GM19023 (cell line): ENCODE results near the gene AQP6.

Source experiments
- ATAC-seq: cut with Tn5 transposase; IDR thresholded peaks from one replicate; pipeline ENCODE4 v1.9.1; 2021; ENCODE audit warnings: mild to moderate bottlenecking, moderate library complexity; ENCODE audit not compliant: unreplicated experiment

Gene AQP6, protein sequence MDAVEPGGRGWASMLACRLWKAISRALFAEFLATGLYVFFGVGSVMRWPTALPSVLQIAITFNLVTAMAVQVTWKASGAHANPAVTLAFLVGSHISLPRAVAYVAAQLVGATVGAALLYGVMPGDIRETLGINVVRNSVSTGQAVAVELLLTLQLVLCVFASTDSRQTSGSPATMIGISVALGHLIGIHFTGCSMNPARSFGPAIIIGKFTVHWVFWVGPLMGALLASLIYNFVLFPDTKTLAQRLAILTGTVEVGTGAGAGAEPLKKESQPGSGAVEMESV

DNA sequence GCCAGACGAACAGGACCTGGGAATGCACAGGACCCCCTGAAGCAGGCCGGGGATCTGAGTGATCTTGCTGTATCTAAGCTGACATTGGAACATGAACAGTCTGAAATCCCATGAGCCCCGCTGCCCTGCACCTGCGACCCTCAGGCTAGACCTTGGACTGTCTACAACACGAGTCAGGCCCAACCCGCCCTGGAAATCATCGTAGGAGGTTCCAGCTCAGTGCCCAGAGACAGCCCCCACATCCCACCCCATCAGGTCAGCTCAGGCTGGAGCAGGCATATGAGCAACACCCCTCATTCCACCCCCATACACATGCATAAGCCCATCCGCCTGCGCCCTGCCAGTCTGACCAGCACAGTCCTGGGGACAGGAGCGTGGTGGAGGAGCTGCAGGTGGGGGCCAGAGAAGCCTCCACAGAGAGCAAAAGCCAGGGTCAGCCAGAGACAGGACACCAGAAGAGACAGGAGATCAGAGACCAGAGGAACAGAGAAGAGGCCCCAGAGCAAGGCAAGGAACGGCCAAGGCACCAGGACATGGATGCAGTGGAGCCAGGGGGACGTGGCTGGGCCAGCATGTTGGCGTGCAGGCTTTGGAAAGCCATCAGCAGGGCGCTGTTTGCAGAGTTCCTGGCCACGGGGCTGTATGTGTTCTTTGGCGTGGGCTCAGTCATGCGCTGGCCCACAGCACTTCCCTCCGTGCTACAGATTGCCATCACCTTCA, at the start of gene AQP6:
AQP6 (plus strand) TSS at position 307 of the 720 bp plus-strand sequence; CDS start at position 534, 227 bp downstream.
- no peak for ATAC-seq

DNA sequence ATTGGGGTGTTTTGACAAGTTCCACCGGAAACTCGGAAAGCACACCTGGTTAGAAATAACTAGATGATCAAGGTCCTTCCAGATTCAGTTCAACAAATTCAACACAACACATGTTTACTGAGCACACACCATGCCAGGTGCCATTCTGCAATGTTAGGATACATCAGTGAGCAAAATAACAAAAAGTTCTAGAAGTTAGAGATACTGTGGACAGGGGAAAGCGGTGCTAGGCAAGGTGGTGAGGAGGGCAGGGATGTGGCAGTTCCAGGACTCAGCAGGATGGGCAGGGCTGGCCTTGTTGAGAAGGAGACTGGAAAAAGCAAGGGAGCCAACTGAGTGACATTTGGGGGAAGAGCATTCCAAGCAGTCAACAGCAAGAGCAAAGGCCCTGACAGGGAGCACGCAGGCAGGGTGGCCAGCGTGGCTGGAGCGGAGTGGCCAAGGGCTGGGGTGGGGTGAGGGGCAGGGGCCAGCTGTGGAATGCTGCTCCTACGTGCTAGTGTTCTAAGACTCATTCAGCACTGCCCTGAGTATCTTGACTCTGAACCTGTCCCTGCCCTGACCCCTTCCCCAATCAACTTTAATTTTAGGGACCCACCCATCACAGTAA, 49.6 kb upstream of the AQP6 start:
- no peak for ATAC-seq

DNA sequence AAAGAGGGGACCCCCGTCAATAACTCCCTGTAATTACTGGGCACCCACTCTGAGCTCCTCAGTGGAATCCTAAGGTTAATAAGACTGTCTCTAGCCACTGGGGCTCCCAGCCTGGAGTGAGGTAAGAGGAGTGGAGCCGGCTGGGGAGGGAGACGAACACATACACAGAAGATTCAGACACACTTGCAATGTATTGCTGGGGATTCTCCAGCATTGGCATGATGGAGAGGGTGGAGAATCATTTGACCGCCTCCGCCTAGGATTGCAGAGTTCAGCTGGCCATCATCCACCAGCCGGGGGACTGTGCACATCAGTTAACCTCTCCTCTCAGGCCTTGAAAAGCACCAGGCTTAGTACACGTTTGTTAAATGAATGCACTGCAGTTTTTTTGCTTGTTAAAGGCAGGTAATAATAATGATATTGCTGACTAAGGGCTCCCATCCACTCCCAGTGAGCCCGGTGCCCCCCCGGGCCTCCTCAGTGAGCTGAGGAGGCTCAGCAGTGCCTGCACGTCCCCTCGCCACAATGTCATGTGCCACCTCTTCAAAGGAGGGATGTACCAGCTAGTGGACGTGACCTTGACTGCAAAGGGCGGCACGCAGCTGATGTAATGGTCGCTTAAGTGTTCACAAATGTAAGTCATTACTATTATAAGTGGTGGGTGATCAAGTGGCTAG, 48.7 kb upstream of the AQP6 start:
- no peak for ATAC-seq

DNA sequence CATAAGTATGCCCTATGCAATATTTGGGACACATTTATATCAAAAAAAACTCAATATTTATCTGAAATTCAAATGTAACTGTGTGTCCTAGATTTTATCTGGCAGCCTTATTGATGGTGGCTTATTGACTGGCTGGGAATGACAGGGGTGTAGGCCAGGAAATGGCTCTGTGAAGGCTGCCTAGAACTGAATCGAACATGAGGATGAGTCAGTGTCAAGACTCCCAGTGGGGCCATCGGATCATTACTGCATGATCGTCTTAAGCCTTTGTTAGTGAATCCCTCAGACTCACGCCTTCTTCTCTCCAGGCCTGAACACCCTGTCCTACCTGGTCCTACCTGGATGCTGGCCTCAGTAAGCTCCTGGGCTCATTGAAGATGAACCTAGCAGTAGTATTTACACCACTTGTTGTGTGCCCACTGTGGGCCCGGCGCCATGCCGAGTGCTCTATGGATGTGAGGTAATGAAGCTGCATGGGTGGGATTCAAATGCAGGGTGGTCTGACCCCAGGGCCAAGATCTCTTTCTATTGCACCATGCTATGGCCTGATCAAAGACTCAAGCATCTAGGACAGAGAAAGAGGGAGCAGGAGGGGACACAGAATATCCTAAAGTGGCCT, 48.0 kb upstream of the AQP6 start:
- ATAC-seq: no peak

DNA sequence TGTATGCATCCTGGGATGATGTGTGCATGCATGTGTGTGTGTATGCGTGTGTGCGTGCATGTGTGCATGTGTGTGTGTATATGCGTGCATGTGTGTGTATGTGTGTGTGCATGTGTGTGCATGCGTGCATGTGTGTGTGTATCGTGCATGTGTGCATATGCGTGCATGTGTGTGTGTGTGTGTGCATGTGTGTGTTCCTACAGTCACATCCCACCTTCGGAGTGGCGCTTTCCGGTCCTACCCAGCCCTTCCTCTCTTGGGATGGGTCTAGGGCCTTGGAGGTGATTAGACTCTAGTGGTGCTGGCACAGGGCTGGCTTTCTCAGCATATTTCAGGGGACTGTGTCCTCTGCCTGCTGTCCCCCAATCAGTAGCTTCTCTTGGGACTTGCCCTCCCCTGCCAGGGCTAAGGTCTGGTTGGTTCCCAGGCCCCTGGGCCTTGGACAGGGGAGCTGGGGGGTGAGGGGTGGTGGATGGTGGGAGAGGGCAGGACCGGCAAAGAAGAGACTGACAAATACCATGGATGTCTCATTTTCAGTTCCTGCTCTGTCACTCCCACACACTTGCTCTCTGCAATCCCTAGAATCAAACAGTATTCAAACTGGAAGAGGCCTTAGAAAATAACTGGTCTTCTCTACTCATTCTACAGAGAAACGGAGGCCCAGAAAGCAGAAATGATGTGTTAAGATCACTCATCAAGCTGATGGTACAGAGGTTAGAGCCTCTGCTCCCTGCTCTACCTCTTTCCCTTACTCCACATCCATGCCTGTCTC, 47.1 kb upstream of the AQP6 start:
- no peak for ATAC-seq

DNA sequence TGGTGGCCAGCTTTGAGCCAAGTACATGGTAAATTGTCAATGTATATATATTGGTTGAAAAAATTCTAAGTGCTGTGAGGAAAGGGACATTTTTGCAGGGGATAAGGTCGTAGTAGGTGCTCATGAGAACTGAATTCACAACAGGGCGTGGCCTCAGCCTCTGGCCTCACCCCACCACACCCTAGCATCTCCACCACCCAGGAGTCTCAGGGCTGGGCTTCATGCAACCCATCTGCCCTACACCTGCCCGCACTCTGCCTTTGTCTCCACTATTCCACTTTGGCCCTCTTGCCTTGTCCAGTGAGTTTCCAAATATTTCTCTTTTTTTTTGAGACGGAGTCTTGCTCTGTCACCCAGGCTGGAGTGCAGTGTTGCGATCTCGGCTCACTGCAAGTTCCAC, 44.3 kb upstream of the AQP6 start:
- no peak for ATAC-seq

DNA sequence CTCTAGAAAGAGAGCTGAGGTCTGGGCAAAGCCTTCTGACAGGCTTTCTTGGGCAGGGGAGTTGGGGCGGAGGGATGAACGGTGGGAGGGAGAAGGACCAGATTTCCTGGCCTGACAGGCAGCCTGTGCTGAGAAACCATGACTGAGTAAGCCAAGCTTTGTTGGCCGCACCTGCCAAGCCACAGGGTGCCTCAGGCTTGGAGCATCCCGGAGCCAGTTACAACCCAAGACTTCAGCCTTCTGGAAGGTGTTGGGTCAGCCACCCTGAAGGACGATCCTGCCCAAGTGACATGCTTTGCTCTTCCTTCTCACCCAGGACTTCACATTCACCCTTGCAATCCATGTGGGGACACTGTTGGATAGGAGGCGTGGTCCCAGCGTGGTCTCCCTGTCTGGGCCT, 43.2 kb upstream of the AQP6 start:
- no peak for ATAC-seq

DNA sequence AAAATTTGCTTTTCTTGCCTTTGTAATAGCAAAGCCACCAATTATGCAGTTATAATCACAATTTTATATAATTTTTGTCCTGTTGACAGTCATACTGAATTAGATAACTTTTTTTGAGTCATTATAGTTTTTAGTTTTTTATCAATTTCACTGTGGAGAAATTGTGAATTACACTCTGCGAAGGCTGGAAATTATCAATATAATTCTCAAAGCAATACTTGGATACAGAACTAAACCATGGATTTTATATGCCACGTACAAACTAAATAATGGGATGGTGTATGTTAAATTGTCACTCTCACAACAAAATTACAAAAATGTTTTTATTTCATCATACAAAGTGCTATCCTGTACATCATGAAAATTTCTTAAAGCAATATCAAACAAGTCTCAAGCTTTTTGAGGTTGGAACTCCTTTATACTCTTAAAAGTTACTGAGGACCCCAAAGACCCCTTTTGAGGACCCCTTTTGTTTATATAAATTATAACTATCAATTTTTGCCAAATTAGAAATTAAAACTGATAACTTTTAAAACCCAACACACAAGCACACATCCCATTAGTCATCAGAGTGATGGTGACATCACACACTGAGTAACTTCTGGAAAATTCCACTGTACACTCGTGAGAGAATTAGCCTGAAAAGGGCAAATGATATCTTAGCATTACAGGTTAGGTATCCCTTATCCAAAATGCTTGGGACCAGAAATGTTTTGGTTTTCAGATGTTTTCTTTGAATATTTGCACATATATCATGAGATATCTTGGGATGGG, 42.0 kb upstream of the AQP6 start:
- ATAC-seq: no peak

DNA sequence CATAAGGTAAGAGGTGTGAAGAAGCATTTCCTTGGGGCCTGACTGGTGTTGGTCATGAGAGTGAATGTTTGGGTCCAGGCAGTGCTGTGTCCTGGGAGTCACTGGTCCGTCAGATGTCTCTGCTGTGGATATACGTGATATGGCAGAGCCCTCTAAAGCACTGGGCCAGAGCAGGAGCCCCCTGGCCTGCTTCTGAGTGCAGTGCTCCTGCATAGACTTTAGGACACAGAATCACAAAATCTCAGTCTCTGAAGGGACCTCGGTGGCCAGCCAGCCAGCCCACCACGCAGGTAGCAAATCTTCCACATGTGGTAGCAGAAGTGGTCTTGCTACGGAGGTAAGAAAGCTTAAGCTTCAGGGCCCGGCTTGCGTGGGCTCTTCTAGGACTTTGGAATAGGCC, 40.7 kb upstream of the AQP6 start:
- no peak for ATAC-seq

DNA sequence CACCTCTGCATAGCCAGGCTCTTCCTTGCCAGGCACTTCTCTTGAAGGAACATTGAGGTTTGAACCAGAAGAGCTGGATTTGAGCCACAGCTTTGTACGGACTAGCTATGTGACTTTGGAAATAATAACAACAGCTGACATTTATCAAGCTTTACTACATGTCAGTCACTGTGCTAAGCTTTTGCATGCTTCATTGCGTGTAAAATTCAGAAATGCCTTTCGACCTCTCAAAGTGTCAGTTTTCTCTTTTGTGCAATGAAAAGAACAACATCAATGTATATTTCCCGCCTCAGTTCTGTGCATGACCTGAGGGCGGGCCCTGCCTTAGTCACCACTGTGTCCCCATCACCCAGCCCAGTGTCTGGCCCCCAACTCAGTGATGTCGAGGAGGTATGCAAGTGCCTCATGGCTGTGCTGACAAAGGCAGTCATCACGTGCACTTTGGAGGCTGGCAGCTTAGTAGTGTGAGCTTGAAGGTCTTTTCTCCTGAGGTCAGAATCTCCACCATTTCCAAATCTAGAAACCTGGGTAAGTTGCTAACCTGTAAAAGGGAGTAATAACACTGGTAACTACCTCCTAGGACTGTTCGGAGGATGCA, 40.1 kb upstream of the AQP6 start:
- ATAC-seq: no peak

DNA sequence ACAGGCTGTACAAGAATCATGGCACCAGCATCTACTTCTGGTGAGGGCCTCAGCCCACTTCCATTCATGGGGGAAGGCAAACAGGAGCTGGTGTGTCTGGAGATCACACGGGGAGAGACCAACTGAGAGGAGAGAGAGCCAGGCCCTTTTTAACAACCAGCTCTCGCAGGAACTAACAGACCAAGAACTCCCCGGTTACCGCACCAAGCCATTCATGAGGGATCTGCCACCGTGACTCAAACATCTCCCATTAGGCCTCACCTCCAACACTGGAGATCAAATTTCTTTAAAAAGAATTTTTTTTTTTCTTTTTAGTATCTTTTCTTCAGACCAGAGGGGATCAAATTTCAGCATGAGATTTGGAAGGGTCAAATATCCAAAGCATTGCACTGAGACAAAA, 39.0 kb upstream of the AQP6 start:
- ATAC-seq: no peak

DNA sequence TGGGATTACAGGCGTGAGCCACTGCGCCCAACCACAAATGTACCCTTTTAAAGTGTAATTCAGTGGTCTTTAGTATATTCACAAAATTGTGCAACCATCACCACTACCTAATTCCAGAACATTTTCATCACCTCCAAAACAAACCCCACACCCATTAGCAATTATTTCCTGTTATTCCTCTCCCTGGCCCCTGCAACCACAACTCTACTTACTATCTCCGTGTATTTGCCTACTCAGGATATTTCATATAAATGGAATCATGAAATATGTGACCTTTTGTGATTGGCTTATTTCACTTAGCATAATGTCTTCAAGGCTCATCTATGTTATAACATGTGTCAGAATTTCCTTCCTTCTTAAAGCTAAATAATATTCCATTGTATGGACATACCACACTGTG, 38.2 kb upstream of the AQP6 start:
- no peak for ATAC-seq

DNA sequence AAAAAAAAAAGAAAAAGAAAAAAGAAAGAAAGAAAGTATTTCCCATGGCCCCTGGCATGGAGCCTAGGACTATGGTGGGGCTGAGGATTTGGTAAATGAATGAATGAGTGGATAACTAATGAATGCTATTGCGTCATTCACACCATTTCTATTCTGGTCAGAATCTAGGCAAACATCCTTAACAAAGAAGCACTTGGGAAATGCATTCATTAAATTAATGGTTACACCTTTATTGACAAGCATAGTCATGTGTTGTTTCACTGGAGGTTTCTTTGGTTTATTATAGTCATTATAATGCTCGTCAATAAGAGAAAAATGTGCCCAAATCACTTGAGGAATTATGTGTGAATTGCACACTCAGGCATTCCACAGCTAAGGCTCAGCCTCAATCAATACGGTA, 35.8 kb upstream of the AQP6 start:
- no peak for ATAC-seq

DNA sequence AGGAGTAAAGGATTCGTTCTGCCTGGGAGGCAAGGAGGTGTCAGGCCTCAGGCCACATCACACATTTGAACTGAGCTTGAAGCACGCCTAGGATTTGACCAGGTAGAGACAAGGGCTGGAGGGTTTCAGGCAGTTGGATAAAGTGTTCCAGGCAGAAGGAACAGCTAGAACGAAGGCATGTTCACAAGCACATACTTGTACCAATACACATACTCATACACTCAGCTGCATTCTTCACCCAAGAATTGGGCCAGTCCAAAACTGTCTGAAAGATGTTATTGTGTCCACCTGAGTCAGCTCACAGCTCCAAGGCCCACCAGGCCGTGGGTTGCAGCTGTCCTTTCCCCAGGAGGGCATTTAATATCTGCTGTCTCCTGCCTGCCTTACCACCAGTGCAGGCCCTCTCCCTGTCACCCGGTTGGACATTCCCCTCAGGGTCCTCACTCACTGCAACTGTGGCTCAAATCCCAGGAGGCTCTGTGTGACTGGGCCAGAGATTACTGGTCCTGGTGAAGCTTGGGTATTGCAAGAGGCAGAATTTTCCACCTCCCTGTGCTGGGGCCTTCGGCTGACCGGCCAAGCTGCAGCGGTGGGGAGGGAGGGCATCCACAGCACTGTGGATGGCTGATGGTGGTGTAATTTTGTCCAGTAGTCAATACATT, 35.0 kb upstream of the AQP6 start:
- ATAC-seq: no peak

DNA sequence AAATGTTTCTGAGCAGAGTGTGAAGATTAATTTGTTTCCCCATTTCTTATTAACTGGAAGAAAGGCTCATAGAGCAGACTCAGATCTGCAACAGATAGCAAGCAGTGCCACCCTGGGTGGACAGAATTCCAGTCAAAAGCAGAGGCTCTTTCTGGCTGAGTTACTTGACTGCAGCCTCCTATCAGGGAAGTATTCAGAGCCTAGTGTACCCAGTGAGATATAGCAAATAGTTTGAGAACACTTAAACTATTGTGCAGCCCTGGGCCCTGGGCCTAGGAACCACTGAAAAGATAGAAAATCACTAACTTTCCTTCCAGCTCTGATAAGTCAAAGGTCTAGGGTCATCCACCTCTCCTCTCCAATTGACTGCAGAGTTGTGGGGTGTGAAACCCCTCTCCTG, 33.4 kb upstream of the AQP6 start:
- no peak for ATAC-seq

DNA sequence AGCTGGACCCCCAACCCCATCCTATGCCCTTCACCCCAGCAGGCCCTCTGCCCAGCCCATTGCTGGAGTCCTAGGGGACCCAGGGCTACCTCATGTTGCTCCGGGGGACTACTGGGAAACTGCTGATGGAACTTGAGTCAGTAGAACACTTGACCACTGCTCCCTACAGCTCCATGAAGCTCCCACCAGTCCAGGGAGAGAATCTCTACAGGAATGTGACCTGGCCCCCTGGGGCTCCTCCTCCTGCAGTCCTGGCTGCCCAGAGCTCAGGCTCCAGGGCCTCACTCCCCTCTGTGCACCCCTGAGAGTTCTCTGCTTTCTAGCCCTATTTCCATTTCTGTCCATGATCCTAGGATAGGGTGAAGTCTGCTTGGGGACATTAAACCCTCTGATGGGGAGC, 33.0 kb upstream of the AQP6 start:
- no peak for ATAC-seq

DNA sequence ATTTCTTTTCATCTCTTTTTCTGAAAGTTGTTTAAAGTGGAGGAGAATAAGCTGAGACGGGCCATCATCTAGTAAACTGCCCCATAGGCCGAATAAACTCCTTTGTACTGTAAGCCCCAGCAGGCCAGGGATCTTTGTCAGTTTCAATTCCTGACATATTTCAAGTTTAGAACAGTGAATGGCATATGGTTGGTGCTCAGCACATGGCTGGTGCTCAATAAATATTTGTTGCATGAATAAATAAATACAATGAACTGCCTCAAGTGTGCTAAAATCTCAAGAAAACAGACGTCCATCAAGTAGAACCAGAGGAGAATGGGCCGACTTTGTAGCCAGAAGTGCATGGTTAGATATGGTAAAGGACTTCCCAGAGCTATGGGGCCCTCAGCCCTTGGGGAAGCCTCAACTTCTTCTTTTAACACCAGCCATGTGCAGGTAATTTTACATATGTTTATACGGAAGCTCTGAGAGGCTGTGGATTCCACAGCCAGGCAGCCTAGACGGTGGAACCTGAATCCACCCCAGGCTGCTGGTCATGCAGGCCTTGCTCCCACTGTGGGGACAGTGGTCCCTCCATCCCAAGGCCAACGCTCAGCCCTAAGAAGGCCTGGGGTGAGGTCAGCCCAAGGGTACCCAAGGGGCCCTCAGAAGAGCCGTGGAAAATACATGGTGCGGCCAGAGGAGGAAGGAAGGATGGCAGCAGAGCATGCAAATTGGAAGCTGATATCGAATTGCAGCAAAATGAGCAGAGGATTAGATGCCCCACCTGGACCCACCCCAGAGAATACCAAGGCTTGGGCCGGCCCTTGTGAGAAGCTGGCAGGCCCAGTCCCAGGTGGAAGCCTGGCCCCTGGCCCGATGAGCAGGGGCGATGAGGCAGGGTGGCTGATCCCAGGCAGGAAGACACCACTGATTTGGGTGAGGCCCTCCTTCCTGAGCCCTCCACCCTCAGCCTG, 30.9 kb upstream of the AQP6 start:
- ATAC-seq: no peak

DNA sequence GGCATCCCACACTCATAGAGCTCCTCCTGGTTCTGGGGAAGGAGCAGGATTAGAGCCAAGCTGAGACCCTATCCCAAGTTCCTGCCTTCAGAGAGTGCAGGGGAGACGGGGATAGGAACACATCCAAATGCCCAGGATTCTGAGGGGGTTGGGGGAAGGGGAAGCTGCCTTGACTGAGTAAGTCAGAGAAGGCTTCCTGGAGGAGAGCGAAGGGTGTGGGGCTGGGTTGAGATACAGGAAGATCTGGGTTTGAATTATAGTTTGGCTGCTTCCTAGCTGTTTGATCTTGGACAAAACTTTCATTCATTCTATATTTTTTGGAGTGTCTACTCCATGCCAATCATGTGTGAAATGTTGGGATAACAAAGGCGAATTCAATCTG, 30.2 kb upstream of the AQP6 start:
- no peak for ATAC-seq
